ENCODE measurements around the gene KDM4B.
"Not testable (repeated sequence)": the region's sequence is repeated elsewhere in the genome, so short reads cannot be mapped to it uniquely, and the experiment has no call there.

The KDM4B gene

DNA sequence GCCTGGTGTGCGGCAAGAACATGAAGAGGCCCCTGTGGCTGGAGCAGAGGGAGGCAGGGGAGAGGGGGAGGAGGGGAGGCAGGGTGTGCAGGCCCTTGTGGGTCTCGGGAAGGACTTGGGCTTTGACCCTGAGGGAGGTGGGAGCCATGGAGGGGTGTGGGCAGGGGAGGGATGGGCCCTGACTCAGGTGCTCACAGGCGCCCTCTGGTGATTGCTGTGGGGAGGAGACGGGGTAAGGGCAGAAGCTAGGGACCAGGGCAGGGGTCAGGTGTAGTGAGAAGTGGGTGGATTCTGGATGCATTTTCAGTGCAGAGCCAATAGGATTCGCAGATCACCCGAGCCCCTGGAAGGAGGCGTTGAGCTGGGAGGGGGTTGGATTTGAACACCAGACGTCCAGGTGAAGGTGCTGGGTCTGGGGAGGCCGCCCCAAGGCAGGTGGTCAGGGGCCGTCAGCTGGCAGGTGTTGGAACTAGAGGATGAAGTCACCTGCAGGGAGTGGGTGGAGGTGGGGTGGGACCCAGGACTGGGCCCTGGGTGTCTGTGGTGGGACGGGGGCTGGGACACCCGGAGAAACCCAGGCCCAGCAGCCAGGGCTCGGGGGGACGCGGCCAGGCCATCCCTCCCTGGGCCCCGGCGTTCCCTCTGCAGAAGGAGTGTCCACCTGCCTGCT, 185.4 kb downstream of the KDM4B start:
- H3K27me3 Mint-ChIP-seq: no peaks in the 10 kb centered on the region
- H3K4me3 Mint-ChIP-seq: peak overlapping the region in 1 of 2 donors; percentile 30
- peaks cover 7 to 14% of the 10 kb centered on the region in 2 donors for H3K4me1 Mint-ChIP-seq
- ATAC-seq (replicated peaks) (peak; percentile 71 to 78), DNase-seq (no peak)
- H3K27ac Mint-ChIP-seq: peak overlapping the region; percentile 72
- H3K36me3 Mint-ChIP-seq: peaks cover 26 to 39% of the 10 kb centered on the region in 2 donors
- H3K9me3 Mint-ChIP-seq: peaks cover 0 to 12% of the 10 kb centered on the region in 2 donors

- no peak for DNase-seq
- Mint-ChIP-seq H3K36me3 (peaks cover 25 to 33% of the 10 kb centered on the region in 2 donors), H3K27ac (peak overlapping the region; percentile 47), H3K4me3 (no peak overlapping the region), H3K9me3 (peaks cover 0 to 12% of the 10 kb centered on the region in 2 donors), H3K27me3 (no peaks in the 10 kb centered on the region), H3K4me1 (peaks cover 7 to 15% of the 10 kb centered on the region in 2 donors)
- ATAC-seq (replicated peaks): no peak
Measured at GRCh38 chr19:5154799-5155426, 186.0 kb downstream of the KDM4B start.

DNA sequence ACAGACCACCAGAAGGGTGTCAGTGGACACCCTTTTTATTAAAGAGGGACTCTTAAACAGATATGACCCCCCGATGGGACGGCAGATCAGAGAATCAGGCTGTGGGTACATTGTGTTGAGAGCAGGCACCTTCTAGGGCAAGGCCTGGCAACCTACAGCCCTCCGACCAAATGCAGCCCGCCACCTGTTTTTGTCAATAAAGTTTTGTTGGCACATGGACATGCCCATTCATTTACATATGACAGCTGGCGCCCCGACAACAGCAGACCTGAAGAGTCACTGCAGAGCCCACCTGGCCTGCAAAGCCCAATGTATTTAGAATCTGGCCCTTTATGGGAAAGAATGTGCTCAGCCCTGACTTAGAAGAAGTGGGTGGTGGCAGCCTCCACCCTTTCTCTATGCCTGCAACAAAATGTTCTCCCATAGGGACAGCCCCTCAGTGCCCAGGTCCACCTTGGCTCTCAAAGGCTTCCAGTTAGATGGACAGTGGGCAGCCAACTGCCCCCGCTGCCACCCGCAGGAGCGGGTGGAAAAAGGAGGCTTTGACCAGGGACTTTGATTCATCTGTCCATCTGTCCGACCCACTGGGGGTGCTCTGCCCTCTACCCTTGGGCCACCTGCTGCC, 186.8 kb downstream of the KDM4B start:
- Mint-ChIP-seq H3K4me3 (no peak overlapping the region), H3K27ac (peak overlapping the region; percentile 22), H3K36me3 (peaks cover 25 to 33% of the 10 kb centered on the region in 2 donors), H3K27me3 (no peaks in the 10 kb centered on the region), H3K4me1 (peaks cover 12 to 22% of the 10 kb centered on the region in 2 donors), H3K9me3 (peaks cover 0 to 12% of the 10 kb centered on the region in 2 donors)
- ATAC-seq (replicated peaks): no peak
- DNase-seq: no peak

- peak overlapping the region; percentile 22 for H3K27ac Mint-ChIP-seq
- ATAC-seq (replicated peaks): no peak
- peak overlapping the region in 1 of 2 donors; percentile 27 for H3K4me3 Mint-ChIP-seq
Measured at GRCh38 chr19:5156231-5156986, 187.5 kb downstream of the KDM4B start.

GRCh38 chr19:5157186-5157585, 188.3 kb downstream of the KDM4B start:
- Mint-ChIP-seq H3K36me3 (peaks cover 25 to 33% of the 10 kb centered on the region in 2 donors), H3K27ac (peak overlapping the region; percentile 61), H3K4me1 (peaks cover 12 to 22% of the 10 kb centered on the region in 2 donors), H3K4me3 (no peak overlapping the region), H3K9me3 (peaks cover 0 to 12% of the 10 kb centered on the region in 2 donors), H3K27me3 (no peaks in the 10 kb centered on the region)
- ATAC-seq (replicated peaks) (no peak), DNase-seq (no peak)

More at GRCh38 chr19:5156231-5156986, 187.5 kb downstream of the KDM4B start:
- DNase-seq: no peak
- Mint-ChIP-seq H3K4me1 (peaks cover 12 to 22% of the 10 kb centered on the region in 2 donors), H3K9me3 (peaks cover 0 to 12% of the 10 kb centered on the region in 2 donors), H3K27me3 (no peaks in the 10 kb centered on the region), H3K36me3 (peaks cover 25 to 33% of the 10 kb centered on the region in 2 donors)

GRCh38 chr19:5158549-5159134, 189.7 kb downstream of the KDM4B start:
- DNase-seq; H3K27ac Mint-ChIP-seq; ATAC-seq (replicated peaks); H3K4me3 Mint-ChIP-seq; H3K27me3 Mint-ChIP-seq: not testable (repeated sequence)
- Mint-ChIP-seq H3K36me3 (peaks cover 25 to 29% of the 10 kb centered on the region in 2 donors), H3K4me1 (peaks cover 11 to 16% of the 10 kb centered on the region in 2 donors), H3K9me3 (peaks cover 0 to 12% of the 10 kb centered on the region in 2 donors)

- not testable (repeated sequence) for H3K4me1 Mint-ChIP-seq; H3K4me3 Mint-ChIP-seq; ATAC-seq (replicated peaks); H3K27ac Mint-ChIP-seq; DNase-seq; H3K27me3 Mint-ChIP-seq
- Mint-ChIP-seq H3K36me3 (peaks cover 15 to 24% of the 10 kb centered on the region in 2 donors), H3K9me3 (peaks cover 0 to 12% of the 10 kb centered on the region in 2 donors)
Measured at GRCh38 chr19:5160158-5160795, 191.4 kb downstream of the KDM4B start.

DNA sequence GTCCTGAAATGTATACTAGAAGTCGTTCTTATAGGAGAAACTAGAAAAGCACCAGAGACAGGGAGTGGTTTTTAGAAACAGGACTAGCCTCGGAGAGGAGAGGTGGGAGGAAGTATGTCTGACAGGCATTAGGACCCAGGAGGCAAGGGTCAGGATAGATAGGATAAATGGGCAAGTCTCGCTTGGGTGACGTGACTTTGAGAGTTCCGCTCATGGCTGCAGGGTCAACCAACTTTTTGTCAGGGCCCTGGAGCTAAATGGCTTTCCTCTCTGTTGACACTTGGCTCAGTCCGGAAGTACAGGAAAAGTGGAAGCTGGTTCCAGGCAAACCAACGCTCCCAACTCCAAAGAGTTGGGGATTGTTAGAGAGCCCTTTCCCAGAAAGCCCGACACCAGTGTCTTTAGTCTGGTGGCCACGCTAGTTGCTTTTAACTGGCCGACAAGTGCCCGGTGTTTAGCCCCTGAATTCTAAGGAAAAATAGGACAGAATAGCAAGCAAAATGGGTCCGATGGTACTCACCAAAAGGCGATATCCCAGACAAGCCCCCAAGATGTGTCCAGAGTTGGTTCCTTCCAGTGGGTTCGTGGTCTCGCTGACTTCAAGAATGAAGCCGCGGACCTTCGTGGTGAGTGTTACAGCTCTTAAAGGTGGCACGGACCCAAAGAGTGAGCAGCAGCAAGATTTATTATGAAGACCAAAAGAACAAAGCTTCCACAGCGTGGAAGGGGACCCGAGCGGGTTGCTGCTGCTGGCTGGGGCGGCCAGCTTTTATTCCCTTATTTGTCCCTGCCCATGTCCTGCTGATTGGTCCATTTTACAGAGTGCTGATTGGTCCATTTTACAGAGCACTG, 196.2 kb downstream of the KDM4B start:
- not testable (repeated sequence) for H3K4me3 Mint-ChIP-seq; DNase-seq; H3K4me1 Mint-ChIP-seq; H3K27me3 Mint-ChIP-seq; ATAC-seq (replicated peaks); H3K27ac Mint-ChIP-seq; H3K36me3 Mint-ChIP-seq; H3K9me3 Mint-ChIP-seq

GRCh38 chr19:5165697-5166019, 196.7 kb downstream of the KDM4B start:
- DNase-seq (no peak), ATAC-seq (replicated peaks) (no peak)
- H3K36me3 Mint-ChIP-seq: peaks cover 0 to 13% of the 10 kb centered on the region in 2 donors
- peaks cover 4 to 8% of the 10 kb centered on the region in 2 donors for H3K27me3 Mint-ChIP-seq
- H3K4me1 Mint-ChIP-seq: peaks cover 0 to 2% of the 10 kb centered on the region in 2 donors
- no peak overlapping the region for H3K4me3 Mint-ChIP-seq
- peaks cover 6 to 9% of the 10 kb centered on the region in 2 donors for H3K9me3 Mint-ChIP-seq
- H3K27ac Mint-ChIP-seq: no peak overlapping the region

DNA sequence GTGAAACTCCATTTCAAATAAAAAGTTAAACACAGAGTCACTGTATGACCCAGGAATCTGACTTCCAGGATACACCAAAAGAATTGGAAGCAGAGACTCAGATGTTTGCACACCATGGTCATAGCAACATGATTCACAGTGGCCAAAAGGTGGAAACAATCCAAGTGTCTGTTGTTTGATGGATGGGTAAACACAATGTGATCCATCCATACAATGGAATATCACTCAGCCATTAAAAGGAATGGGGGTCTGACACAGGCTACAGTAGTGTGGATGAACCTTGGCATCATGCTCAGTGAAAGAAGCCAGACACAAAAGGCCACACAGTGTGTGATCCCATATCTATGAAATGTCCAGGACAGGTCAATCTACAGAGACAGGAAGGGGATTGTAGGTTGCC, 197.3 kb downstream of the KDM4B start:
- H3K4me3 Mint-ChIP-seq: no peak overlapping the region
- H3K27me3 Mint-ChIP-seq: peaks cover 4 to 8% of the 10 kb centered on the region in 2 donors
- DNase-seq (no peak), ATAC-seq (replicated peaks) (no peak)
- H3K4me1 Mint-ChIP-seq: peaks cover 0 to 2% of the 10 kb centered on the region in 2 donors
- H3K9me3 Mint-ChIP-seq: peaks cover 6 to 9% of the 10 kb centered on the region in 2 donors
- no peak overlapping the region for H3K27ac Mint-ChIP-seq
- peaks cover 0 to 13% of the 10 kb centered on the region in 2 donors for H3K36me3 Mint-ChIP-seq

- Mint-ChIP-seq H3K36me3 (peaks cover 0 to 9% of the 10 kb centered on the region in 2 donors), H3K9me3 (peaks cover 6 to 9% of the 10 kb centered on the region in 2 donors), H3K4me3 (no peak overlapping the region), H3K4me1 (peaks cover 0 to 2% of the 10 kb centered on the region in 2 donors), H3K27me3 (peaks cover 4 to 8% of the 10 kb centered on the region in 2 donors), H3K27ac (no peak overlapping the region)
- DNase-seq (no peak), ATAC-seq (replicated peaks) (peak; percentile 21 to 51)
Measured at GRCh38 chr19:5170329-5170745, 201.4 kb downstream of the KDM4B start.

- no peak for DNase-seq
- no peak for ATAC-seq (replicated peaks)
- Mint-ChIP-seq H3K4me3 (no peak overlapping the region), H3K27me3 (peaks cover 4 to 8% of the 10 kb centered on the region in 2 donors), H3K9me3 (peaks cover 6 to 9% of the 10 kb centered on the region in 2 donors), H3K4me1 (peaks cover 0 to 2% of the 10 kb centered on the region in 2 donors), H3K36me3 (peaks cover 0 to 9% of the 10 kb centered on the region in 2 donors), H3K27ac (no peak overlapping the region)
Measured at GRCh38 chr19:5171711-5172110, 202.8 kb downstream of the KDM4B start.

Measured in stimulated activated naive B cell treated with anti-CD40 and anti-IgM and Interleukin-4, amounts not matched to agents 10 μg/mL and 1 μg/mL and 100 μg/mL, for 72 hours (primary cell).